HEK293 (cell line): ENCODE data around the gene SARM1.

ENCODE experiments used
- ELK4 ChIP-seq: IDR thresholded peaks from 2 replicates; pipeline ENCODE4 v1.6.1; 2011; ENCODE audit warnings: mild to moderate bottlenecking, low read depth, low read length, borderline replicate concordance
- HOXA7 ChIP-seq: sonication (generic); formaldehyde crosslinking; IDR thresholded peaks from 2 replicates; pipeline ENCODE4 v1.8.1; 2022; ENCODE audit warnings: missing genetic modification reagents, borderline replicate concordance
- KLF16 ChIP-seq: fragments of 450-650 bp; formaldehyde crosslinking; IDR thresholded peaks from 2 replicates; pipeline ENCODE4 v1.5.1; 2017; ENCODE audit warnings: missing biosample characterization, missing genetic modification characterization
- KLF9 ChIP-seq: fragments of 450-650 bp; formaldehyde crosslinking; IDR thresholded peaks from 2 replicates; pipeline ENCODE4 v1.5.1; 2016; ENCODE audit warnings: missing biosample characterization, missing genetic modification characterization, low read depth
- MYNN ChIP-seq: fragments of 450-650 bp; formaldehyde crosslinking; IDR thresholded peaks from 2 replicates; pipeline ENCODE4 v1.5.1; 2016; ENCODE audit warnings: missing biosample characterization, missing genetic modification characterization, borderline replicate concordance
- PRDM2 ChIP-seq: fragments of 450-650 bp; formaldehyde crosslinking; IDR thresholded peaks from 2 replicates; pipeline ENCODE4 v1.5.1; 2016; ENCODE audit warnings: missing biosample characterization, missing genetic modification characterization, borderline replicate concordance
- SETDB1 ChIP-seq: IDR thresholded peaks from one replicate; pipeline ENCODE4 v1.6.1; 2017; ENCODE audit warnings: mild to moderate bottlenecking, low read length, moderate library complexity, mixed read lengths; ENCODE audit not compliant: insufficient read length
- SP3 ChIP-seq: fragments of 450-650 bp; formaldehyde crosslinking; IDR thresholded peaks from 2 replicates; pipeline ENCODE4 v1.5.1; 2016; ENCODE audit warnings: missing biosample characterization, missing genetic modification characterization
- YY2 ChIP-seq: fragments of 450-650 bp; formaldehyde crosslinking; IDR thresholded peaks from 2 replicates; pipeline ENCODE4 v1.5.1; 2016; ENCODE audit warnings: missing biosample characterization, missing genetic modification characterization
- ZBTB10 ChIP-seq: fragments of 450-650 bp; formaldehyde crosslinking; IDR thresholded peaks from 2 replicates; pipeline ENCODE4 v1.5.1; 2016; ENCODE audit warnings: missing biosample characterization, missing genetic modification characterization
- ZBTB17 ChIP-seq: fragments of 450-650 bp; formaldehyde crosslinking; IDR thresholded peaks from 2 replicates; pipeline ENCODE4 v1.5.1; 2016; ENCODE audit warnings: missing biosample characterization, missing genetic modification characterization
- ZBTB21 ChIP-seq: fragments of 450-650 bp; formaldehyde crosslinking; IDR thresholded peaks from 2 replicates; pipeline ENCODE4 v1.5.1; 2017; ENCODE audit warnings: missing biosample characterization, missing genetic modification characterization
- ZBTB48 ChIP-seq: fragments of 450-650 bp; formaldehyde crosslinking; IDR thresholded peaks from 2 replicates; pipeline ENCODE4 v1.5.1; 2016; ENCODE audit warnings: missing biosample characterization, missing genetic modification characterization
- ZEB2 ChIP-seq: fragments of 450-650 bp; formaldehyde crosslinking; IDR thresholded peaks from 2 replicates; pipeline ENCODE4 v1.5.1; 2016; ENCODE audit warnings: missing biosample characterization, missing genetic modification characterization
- ZNF155 ChIP-seq: fragments of 450-650 bp; formaldehyde crosslinking; IDR thresholded peaks from 2 replicates; pipeline ENCODE4 v1.5.1; 2016; ENCODE audit warnings: missing biosample characterization, missing genetic modification characterization
- ZNF157 ChIP-seq: fragments of 450-650 bp; formaldehyde crosslinking; IDR thresholded peaks from 2 replicates; pipeline ENCODE4 v1.5.1; 2016; ENCODE audit warnings: missing biosample characterization, missing genetic modification characterization
- ZNF350 ChIP-seq: fragments of 450-650 bp; formaldehyde crosslinking; IDR thresholded peaks from 2 replicates; pipeline ENCODE4 v1.5.0; 2017; ENCODE audit warnings: missing biosample characterization, mild to moderate bottlenecking, missing genetic modification characterization
- ZNF426 ChIP-seq: fragments of 450-650 bp; formaldehyde crosslinking; IDR thresholded peaks from 2 replicates; pipeline ENCODE4 v1.5.1; 2017; ENCODE audit warnings: missing biosample characterization, missing genetic modification characterization, mild to moderate bottlenecking, inconsistent platforms, moderate library complexity
- ZNF514 ChIP-seq: fragments of 450-650 bp; formaldehyde crosslinking; IDR thresholded peaks from 2 replicates; pipeline ENCODE4 v1.5.1; 2016; ENCODE audit warnings: missing biosample characterization, missing genetic modification characterization
- ZNF518A ChIP-seq: fragments of 450-650 bp; formaldehyde crosslinking; conservative IDR thresholded peaks from 2 replicates; pipeline ENCODE4 v1.5.1; 2016; ENCODE audit warnings: low read depth, missing biosample characterization, missing genetic modification characterization
- ZNF521 ChIP-seq: fragments of 450-650 bp; formaldehyde crosslinking; IDR thresholded peaks from 2 replicates; pipeline ENCODE4 v1.5.1; 2017; ENCODE audit warnings: missing biosample characterization, mild to moderate bottlenecking, missing genetic modification characterization
- ZNF555 ChIP-seq: fragments of 450-650 bp; formaldehyde crosslinking; conservative IDR thresholded peaks from 2 replicates; pipeline ENCODE4 v1.5.1; 2017; ENCODE audit warnings: missing biosample characterization, mild to moderate bottlenecking, missing genetic modification characterization, inconsistent platforms
- ZNF571 ChIP-seq: fragments of 450-650 bp; formaldehyde crosslinking; IDR thresholded peaks from 2 replicates; pipeline ENCODE4 v1.5.0; 2017; ENCODE audit warnings: missing biosample characterization, missing genetic modification characterization
- ZNF76 ChIP-seq: fragments of 450-650 bp; formaldehyde crosslinking; IDR thresholded peaks from 2 replicates; pipeline ENCODE4; 2016; ENCODE audit warnings: low read depth, missing biosample characterization, missing genetic modification characterization, borderline replicate concordance

SARM1 gene

GRCh38 chr17:28357061-28357900 lies 14.2 kb upstream of the SARM1 start, which contains the start of gene POLDIP2 (continued):
- TF ChIP-seq ZBTB10 (tag by site-specific recombination) (peak; percentile 71), ZNF571 (tag by site-specific recombination) (no peak), ZNF76 (tag by site-specific recombination) (peak; percentile 94), ZBTB48 (tag by site-specific recombination) (0 out of 2 replicates have a peak, but pooled peaks have one; percentile 18), ZNF555 (tag by site-specific recombination) (no peak), ZNF157 (tag by site-specific recombination) (no peak), ZNF155 (no peak), MYNN (tag by site-specific recombination) (no peak), ZNF514 (tag by site-specific recombination) (no peak), ZNF426 (no peak), ZNF518A (tag by site-specific recombination) (peak; percentile 98), SETDB1 (no peak), ZEB2 (tag by site-specific recombination) (0 out of 2 replicates have a peak, but pooled peaks have one; percentile 55), ZNF350 (tag by site-specific recombination) (0 out of 2 replicates have a peak, but pooled peaks have one; percentile 32), ZNF521 (tag by site-specific recombination) (no peak), KLF9 (peak; percentile 32; the same call in 1 of the 2 replicates), PRDM2 (no peak), YY2 (tag by site-specific recombination) (peak; percentile 87), KLF16 (tag by site-specific recombination) (peak; percentile 64), HOXA7 (peak; percentile 85; the same call in 1 of the 2 replicates), SP3 (tag by site-specific recombination) (peak; percentile 86), ZBTB21 (peak; percentile 54; the same call in 1 of the 2 replicates), ZBTB17 (tag by site-specific recombination) (peak; percentile 87), ELK4 (peak; percentile 82; the same call in 1 of the 2 replicates)
